ENCODE results near the gene INTU.

INTU gene

DNA sequence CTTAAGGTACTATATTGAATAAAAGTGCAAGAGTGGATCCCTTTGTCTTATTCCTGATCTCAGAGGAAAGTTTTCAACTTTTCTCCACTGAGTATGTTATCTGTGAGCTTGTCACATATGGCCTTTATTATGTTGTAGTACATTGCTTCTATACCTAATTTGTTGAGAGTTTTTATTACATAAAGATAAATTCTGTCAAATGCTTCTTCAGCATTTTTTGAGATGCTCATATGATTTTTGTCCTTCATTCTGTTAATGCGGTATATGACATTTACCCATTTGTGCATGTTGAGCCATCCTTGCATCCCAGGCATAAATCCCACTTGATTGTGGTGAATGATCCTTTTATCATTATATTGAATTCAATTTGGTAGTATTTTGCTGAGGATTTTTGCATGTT, 108.5 kb downstream of the INTU start:
- DNase-seq (ENCODE audit: low spot score) (no peak), FAIRE-seq (no peak)

DNA sequence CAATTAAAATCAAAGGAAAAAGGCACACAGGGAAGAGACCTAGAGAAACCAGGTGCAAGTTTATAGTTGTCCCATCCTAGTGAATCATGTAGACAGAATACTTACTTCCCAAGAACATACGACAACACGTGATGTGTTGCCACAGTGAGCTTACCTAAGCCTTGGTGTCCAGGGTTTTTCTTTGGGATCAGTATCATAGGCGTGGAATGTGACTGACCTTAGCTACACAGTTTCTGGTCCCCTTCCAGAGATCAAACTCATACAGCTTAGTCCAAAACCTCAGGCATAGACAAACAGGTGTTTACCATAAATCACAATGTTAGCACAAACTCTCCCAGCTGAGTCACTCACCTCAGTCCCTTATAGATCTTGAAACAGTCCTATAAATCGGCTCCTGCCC, 115.1 kb downstream of the INTU start:
- FAIRE-seq (no peak), DNase-seq (ENCODE audit: low spot score) (no peak)

- DNase-seq (ENCODE audit: low spot score) (no peak), FAIRE-seq (no peak)
Measured at GRCh38 chr4:127748957-127749356, 116.2 kb downstream of the INTU start.

GRCh38 chr4:127756906-127757305, 124.1 kb downstream of the INTU start:
- DNase-seq (ENCODE audit: low spot score), result no peak
- FAIRE-seq, result no peak

DNA sequence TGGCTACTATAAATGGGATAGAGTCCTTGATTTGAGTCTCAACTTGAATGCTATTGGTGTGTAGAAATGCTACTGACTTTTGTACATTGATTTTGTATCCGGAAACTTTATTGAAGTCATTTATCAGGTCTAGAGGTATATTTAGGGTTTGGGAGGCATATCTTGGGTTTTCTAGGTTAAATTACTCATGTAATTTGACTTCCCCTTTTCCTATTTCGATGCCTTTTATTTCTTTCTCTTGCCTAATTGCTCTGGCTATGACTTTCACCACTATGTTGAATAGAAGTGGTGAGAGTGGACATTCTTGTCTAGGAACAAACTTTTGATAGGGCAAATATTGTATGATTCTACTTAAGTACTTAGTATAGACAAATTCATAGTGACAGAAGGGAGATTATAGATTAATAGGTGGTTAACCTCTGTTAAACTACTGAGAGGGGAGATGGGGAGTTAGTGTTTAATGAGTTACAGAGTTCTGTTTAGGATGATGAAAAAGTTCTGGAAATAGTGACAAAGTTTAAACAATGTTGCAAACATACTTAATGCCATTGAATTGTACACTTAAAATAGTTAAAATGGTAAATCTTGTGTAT, 126.6 kb downstream of the INTU start:
- DNase-seq (ENCODE audit: low spot score), result no peak

GRCh38 chr4:127759893-127760292, 127.1 kb downstream of the INTU start:
- DNase-seq (ENCODE audit: low spot score) (no peak), FAIRE-seq (no peak)

More for the DNA sequence above, 126.6 kb downstream of the INTU start:
- FAIRE-seq, result no peak

GRCh38 chr4:127771535-127772275, 138.9 kb downstream of the INTU start:
- DNase-seq (ENCODE audit: low spot score) (no peak), FAIRE-seq (no peak)

GRCh38 chr4:127772769-127773671, 140.3 kb downstream of the INTU start:
- FAIRE-seq (no peak), DNase-seq (ENCODE audit: low spot score) (no peak)

DNA sequence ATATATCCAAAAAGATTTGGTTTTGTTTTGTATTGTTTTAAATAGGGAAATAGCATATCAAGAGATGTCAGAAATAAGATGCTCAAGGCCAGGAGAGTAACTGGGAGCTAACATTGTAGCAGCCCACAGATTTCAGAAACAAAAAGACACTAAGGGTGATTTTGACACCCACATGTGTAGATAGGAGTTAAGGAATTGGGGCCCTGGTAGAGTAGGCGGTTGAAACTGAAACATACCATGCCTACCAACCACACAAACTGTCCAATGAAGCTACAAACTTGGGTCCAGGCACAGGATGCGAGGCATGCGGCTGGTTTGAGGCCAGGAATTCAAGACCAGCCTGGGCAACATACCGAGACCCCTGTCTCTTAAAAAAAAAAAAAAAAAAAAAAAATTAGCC, 143.1 kb downstream of the INTU start:
- FAIRE-seq (no peak), DNase-seq (ENCODE audit: low spot score) (no peak)

All from urothelium cell line (cell line).